ENCODE measurements around the gene FTMT. TPM values are rescaled to one million over a fixed set of nuclear protein-coding genes. Genes with fewer than 3 reads are reported as not detected.

Gene FTMT
- total RNA-seq (2011; cell fraction: chromatin; rRNA removed; ENCODE audit: low replicate concordance): not detected in 2 replicates
- total RNA-seq (2011; cell fraction: nucleolus; rRNA removed): not detected in 2 replicates
- total RNA-seq (2011; cell fraction: nucleoplasm; rRNA removed): not detected in 2 replicates
- not detected in 2 replicates for total RNA-seq (2014; rRNA removed)
- total RNA-seq (2014; rRNA removed; fragmentation: Illumina TruSeq; extraction: Trizol): not detected in 2 replicates
- total RNA-seq (2015; rRNA removed; fragmentation: Illumina TruSeq; extraction: Trizol): not detected in 2 replicates
- not detected in 2 replicates for total RNA-seq (2021)
- polyA plus RNA-seq (2011; rRNA removed): not detected in 2 replicates
- polyA plus RNA-seq (2011; cell fraction: cytosol; rRNA removed): not detected in 2 replicates
- not detected in 2 replicates for polyA plus RNA-seq (2011; cell fraction: nucleus; rRNA removed)
- not detected in 2 replicates for polyA plus RNA-seq (2012)
- not detected in 2 replicates for polyA plus RNA-seq (2014; fragmentation: Illumina TruSeq; extraction: Trizol)
- not detected for polyA plus RNA-seq (2014; fragmentation: Nextera tagmentation; extraction: Ambion mirVana)
- polyA plus RNA-seq (2014; rRNA removed): not detected in 2 replicates
- not detected in 2 replicates for polyA minus RNA-seq (2011; rRNA and poly(A)+ RNA removed)
- not detected in 2 replicates for polyA minus RNA-seq (2011; cell fraction: cytosol; rRNA and poly(A)+ RNA removed)
- not detected in 2 replicates for polyA minus RNA-seq (2011; cell fraction: nucleus; rRNA and poly(A)+ RNA removed)
- Bru-seq, nascent RNA: not detected
- BruChase-seq, experiment 1, labeled RNA remaining after a 2-hour chase: not detected
- BruChase-seq, experiment 2, labeled RNA remaining after a 6-hour chase: not detected
- long read RNA-seq, experiment 1: 0 reads
- long read RNA-seq, experiment 2: 0 reads
- long read RNA-seq, experiment 3: 0 reads

DNA sequence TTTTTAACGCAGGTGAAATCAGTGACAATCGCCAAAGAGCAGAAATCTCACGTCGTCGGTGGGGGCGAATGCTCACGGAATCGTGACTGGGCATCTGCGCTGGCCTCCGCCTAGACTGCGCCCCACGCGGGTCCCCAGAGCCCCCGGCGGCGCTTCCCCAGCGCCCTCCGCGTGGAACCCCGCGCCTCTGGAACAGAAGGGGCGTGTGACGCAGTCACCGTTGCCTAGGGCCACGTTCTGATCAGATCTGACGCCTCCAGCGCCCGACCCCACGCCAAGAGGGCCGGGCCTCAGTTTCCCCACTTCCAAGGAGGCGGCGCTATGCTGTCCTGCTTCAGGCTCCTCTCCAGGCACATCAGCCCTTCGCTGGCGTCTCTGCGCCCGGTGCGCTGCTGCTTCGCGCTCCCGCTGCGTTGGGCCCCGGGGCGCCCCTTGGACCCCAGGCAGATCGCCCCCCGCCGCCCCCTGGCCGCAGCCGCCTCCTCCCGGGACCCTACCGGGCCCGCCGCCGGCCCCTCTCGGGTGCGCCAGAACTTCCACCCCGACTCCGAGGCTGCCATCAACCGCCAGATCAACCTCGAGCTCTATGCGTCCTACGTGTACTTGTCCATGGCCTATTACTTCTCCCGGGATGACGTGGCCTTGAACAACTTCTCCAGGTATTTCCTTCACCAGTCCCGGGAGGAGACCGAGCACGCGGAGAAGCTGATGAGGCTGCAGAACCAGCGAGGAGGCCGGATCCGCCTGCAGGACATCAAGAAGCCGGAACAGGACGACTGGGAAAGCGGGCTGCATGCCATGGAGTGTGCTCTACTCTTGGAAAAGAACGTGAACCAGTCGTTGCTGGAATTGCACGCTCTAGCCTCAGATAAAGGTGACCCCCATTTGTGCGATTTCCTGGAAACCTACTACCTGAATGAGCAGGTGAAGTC is at the start of gene FTMT:
FTMT (plus strand) TSS at position 240 of the 932 bp plus-strand sequence; CDS start at position 322, 82 bp downstream.
- no TSS peak for BruUV-seq (replicated peaks)
- H3K4me2 ChIP-seq (ENCODE audit: insufficient read depth, low read length): no peak within 1 kb of the TSS
- no peak for ATAC-seq
- peaks cover 3% of the 10 kb centered on the region; the same call in 1 of the 2 replicates for H3K9me3 ChIP-seq (replicated peaks; ENCODE audit: control insufficient read depth, insufficient read depth, low read depth, low read length)
- no peak within 1 kb of the TSS for H3K4me3 ChIP-seq
- intact Hi-C loops (cut with micrococcal nuclease) (no loop called here), in situ Hi-C loops (cut with MboI) (no loop called here)
- no peak within 1 kb of the TSS for H3K9ac ChIP-seq (ENCODE audit: insufficient read depth in 1 of 2, low read depth in 2 of 2, low read length in 2 of 2)
- H3K27ac ChIP-seq (ENCODE audit: extremely low read depth, low read depth, low read length): no peak within 1 kb of the TSS
- DNase-seq (ENCODE audit: extremely low read depth in 1 of 4, low spot score in 3 of 4): no peak
- POLR2A ChIA-PET: no interaction called here
- H3K79me2 ChIP-seq (ENCODE audit: control insufficient read depth, insufficient read depth, low read length): no peaks in the 10 kb centered on the region
- no peaks in the 10 kb centered on the region for H3K9me1 ChIP-seq (ENCODE audit: control insufficient read depth, insufficient read depth, low read length)
- no peaks in the 10 kb centered on the region for H3K36me3 ChIP-seq (ENCODE audit: control insufficient read depth, insufficient read depth, low read length)
- H4K20me1 ChIP-seq (replicated peaks; ENCODE audit: control insufficient read depth, insufficient read depth, low read length): no peaks in the 10 kb centered on the region
- H3K4me1 ChIP-seq (replicated peaks in 1 of 2; ENCODE audit: control insufficient read depth in 2 of 2, insufficient read depth in 2 of 2, low read length in 2 of 2): peaks cover 0 to 2% of the 10 kb centered on the region in 2 experiments; a peak in 1 of 5 replicates
- WGBS (ENCODE audit: insufficient coverage, low coverage, missing lambda C conversion rate): 17% methylated on average over 51 of the region's 77 CpGs
- no peaks in the 10 kb centered on the region; a peak in 1 of 5 replicates for H3K27me3 ChIP-seq (ENCODE audit: control insufficient read depth in 2 of 2, insufficient read depth in 2 of 2, low read length in 2 of 2)
- no peak within 1 kb of the TSS for H2AFZ ChIP-seq (ENCODE audit: low read depth, low read length)
- CTCF ChIA-PET (ENCODE audit: low intra/inter-chr PET ratio): no interaction called here
- FAIRE-seq: no peak
- TF ChIP-seq TFAM (CRISPR knock-in tag; conservative IDR thresholded peaks at IDR 0.05) (no peak), ADNP (tag; IDR thresholded peaks at IDR 0.05) (no peak), OTX1 (CRISPR knock-in tag; IDR thresholded peaks at IDR 0.05) (no peak), RBM39 (optimal IDR thresholded peaks at IDR 0.05; ENCODE audit: low read depth, low read length) (no peak), EP400 (IDR thresholded peaks at IDR 0.05) (no peak), HEY1 (CRISPR knock-in tag; IDR thresholded peaks at IDR 0.05; ENCODE audit: borderline replicate concordance) (no peak), PRPF4 (IDR thresholded peaks at IDR 0.05; ENCODE audit: insufficient read depth, low read depth, low read length, poor library complexity, severe bottlenecking) (no peak), ZNF785 (CRISPR knock-in tag; IDR thresholded peaks at IDR 0.05) (no peak), ZNF584 (CRISPR knock-in tag; IDR thresholded peaks at IDR 0.05; ENCODE audit: low read depth) (no peak), JUNB (CRISPR knock-in tag; conservative IDR thresholded peaks at IDR 0.05) (no peak), HIVEP1 (CRISPR knock-in tag; IDR thresholded peaks at IDR 0.05) (no peak)
- TF ChIP-seq, protein P1, sequence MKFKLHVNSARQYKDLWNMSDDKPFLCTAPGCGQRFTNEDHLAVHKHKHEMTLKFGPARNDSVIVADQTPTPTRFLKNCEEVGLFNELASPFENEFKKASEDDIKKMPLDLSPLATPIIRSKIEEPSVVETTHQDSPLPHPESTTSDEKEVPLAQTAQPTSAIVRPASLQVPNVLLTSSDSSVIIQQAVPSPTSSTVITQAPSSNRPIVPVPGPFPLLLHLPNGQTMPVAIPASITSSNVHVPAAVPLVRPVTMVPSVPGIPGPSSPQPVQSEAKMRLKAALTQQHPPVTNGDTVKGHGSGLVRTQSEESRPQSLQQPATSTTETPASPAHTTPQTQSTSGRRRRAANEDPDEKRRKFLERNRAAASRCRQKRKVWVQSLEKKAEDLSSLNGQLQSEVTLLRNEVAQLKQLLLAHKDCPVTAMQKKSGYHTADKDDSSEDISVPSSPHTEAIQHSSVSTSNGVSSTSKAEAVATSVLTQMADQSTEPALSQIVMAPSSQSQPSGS (CRISPR knock-in tag; IDR thresholded peaks at IDR 0.05): no peak
- TF ChIP-seq, protein P2, sequence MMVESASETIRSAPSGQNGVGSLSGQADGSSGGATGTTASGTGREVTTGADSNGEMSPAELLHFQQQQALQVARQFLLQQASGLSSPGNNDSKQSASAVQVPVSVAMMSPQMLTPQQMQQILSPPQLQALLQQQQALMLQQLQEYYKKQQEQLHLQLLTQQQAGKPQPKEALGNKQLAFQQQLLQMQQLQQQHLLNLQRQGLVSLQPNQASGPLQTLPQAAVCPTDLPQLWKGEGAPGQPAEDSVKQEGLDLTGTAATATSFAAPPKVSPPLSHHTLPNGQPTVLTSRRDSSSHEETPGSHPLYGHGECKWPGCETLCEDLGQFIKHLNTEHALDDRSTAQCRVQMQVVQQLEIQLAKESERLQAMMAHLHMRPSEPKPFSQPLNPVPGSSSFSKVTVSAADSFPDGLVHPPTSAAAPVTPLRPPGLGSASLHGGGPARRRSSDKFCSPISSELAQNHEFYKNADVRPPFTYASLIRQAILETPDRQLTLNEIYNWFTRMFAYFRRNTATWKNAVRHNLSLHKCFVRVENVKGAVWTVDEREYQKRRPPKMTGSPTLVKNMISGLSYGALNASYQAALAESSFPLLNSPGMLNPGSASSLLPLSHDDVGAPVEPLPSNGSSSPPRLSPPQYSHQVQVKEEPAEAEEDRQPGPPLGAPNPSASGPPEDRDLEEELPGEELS (CRISPR knock-in tag; IDR thresholded peaks at IDR 0.05; ENCODE audit: borderline replicate concordance): no peak
